Epithelial cell of prostate (primary cell): ENCODE data around the gene FOXJ1.
"Not testable (repeated sequence)": the region's sequence is repeated elsewhere in the genome, so short reads cannot be mapped to it uniquely, and the experiment has no call there.

Source experiments
- DNase-seq: peaks from one replicate; pipeline ENCODE4 v3.0.0-alpha.2; 2011; ENCODE audit warnings: low read depth, low spot score
- H3K27ac ChIP-seq: fragments of 450-650 bp; 2 replicates; pipeline ENCODE4 v1.5.1; 2017; ENCODE audit warnings: mild to moderate bottlenecking

FOXJ1 gene

DNA sequence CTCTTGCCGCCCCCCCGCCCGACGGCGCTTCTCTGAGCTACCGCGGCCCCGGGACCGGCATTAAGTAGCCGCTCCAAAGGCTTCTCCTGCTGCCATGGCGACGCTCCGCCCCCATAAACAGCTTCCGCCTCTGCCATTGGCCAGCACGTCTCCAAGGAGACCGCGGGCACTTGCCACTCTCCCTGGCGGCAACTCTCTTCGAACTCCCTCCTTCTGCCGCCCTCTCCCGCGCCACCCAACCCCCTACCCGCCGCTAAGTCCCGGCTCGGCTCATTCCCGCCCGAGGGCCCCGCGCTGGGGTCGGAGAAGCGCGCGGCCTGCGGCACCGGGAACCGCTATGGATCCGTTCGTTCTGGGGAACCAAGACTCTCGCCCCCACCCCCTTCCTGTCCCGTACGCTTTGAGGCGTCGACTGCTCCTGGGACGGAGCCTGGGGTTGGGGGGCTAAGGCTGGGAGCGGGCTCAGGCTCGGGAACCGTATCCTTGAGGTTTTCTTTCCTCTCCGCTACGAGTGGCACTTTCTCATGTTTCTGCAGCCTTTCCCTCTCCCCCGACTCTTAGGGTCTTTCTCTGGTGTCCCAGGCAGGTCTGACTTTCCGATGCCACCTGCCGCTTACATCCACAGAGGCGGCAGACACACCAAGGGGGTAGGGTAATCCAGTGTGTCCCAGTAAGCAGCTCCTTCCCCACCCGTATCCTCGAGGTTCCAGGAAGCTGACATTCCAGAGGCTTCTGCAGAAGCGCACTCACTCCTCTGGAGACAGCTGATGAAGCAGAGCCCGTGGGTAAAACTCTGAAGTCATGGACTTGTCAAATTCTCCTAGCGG, at the start of gene FOXJ1:
Gene FOXJ1, minus strand, starts transcription at position 34 of the 827 bp plus-strand sequence. CDS start 850 bp downstream, outside the sequence.
- no peak within 1 kb of the TSS for H3K27ac ChIP-seq
- no peak for DNase-seq

DNA sequence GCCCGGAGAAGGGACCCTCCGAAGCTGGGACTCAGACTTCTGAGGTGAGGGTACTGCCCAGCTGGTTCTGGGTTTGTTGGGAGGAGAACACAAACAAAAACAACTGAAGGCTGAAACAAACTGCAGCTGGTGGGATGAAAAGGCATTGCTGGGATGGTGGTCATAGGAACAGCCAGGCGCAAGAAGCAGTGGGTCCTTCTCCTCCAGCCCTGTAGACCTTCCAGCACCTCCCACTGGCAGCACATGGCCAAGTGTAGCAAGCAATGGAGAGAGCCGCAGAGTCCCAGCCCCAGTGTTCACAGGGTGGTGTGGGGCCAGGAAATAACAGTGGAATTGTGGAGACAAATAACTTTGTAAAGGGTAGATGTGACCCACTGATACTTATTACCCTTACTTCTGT, 48.7 kb upstream of the FOXJ1 start:
- no peak overlapping the region for H3K27ac ChIP-seq
- DNase-seq, result no peak

DNA sequence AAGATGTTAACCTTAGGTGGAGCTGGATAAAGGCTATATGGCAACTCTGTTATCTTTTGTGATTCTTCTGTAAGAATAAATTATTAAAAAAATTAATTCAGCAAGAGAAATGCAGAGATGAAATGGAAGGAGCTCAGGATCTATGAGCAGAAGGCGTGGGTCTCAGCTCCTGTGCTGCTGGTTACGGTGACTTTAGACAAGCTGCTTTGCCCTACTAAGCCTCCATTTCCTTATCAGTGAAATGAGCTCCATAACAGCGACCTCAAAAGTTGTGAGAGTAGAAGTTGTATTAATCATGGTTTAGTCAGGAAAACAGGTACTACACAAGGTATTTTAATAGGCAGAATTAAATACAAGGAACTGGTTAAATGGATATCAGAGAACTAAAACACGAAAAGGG, 48.2 kb upstream of the FOXJ1 start:
- no peak overlapping the region for H3K27ac ChIP-seq
- no peak for DNase-seq

GRCh38 chr17:76188213-76189016, 47.4 kb upstream of the FOXJ1 start:
- DNase-seq, result no peak
- H3K27ac ChIP-seq, result no peak overlapping the region

- not testable (repeated sequence) for H3K27ac ChIP-seq, DNase-seq
Observed at GRCh38 chr17:76186774-76187173, 45.7 kb upstream of the FOXJ1 start.

DNA sequence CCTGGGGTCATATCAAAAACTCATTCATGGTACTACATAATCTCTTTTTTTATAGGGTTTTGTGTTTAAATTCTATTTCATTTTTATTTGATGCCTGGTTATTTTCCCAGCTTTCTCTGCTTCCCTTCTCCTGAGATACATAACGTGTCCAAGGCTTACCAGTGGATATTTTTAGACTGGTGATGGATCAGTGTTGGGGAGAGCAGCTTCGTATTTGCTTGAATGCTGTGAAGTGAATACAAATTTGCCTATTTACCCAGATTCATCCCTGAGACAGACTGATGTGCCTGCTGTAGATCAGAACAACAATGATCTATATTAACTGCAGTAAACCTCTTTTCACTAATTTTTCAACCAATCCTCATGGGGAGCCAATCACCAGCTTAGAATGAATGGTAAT, 43.2 kb upstream of the FOXJ1 start:
- no peak overlapping the region for H3K27ac ChIP-seq
- no peak for DNase-seq

GRCh38 chr17:76182016-76182764, 41.1 kb upstream of the FOXJ1 start:
- peak; percentile 65 for DNase-seq
- no peak overlapping the region for H3K27ac ChIP-seq

DNA sequence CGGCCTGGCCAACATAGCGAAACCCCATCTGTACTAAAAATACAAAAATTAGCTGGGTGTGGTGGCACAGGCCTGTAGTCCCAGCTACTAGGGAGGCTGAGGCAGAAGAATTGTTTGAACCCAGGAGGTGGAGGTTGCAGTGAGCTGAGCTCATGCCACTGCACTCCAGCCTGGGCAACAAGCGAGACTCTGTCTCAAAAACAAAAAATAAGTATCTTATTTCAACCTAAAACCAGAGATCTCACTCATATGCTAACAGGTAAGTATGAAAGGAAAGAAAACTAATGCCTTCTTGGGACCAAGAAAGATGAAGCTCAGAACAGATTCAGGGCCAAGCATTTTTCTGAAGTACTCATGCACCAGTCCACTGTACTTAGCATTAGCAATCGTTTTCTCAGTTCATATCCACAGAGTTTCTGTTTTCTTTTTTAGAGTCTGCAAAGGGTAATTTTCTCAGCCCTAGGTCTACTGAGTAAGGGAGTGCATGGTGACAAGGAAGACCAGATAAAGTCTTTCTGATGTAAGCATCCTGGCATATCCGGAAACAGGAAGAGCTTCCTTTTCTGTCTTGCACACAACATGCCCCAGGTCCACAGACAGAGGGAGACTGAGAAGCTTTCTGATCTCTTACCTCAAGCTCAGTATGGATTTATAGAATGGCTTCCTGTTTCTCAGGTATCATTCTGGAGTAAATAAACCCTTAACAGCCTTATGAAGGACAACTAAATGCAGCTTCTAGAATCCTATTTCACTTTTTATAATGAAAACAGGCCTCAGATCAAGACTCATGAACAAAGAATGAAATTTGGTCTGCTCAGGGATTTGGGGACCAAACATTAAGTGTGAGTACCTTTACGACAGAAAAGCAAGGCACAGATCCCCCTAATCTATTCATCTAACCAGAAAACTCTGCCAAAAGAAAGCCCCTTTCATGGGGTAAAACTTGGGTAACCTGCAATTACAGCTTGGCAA, 38.7 kb upstream of the FOXJ1 start:
- H3K27ac ChIP-seq, result peak overlapping the region; percentile 25
- no peak for DNase-seq

DNA sequence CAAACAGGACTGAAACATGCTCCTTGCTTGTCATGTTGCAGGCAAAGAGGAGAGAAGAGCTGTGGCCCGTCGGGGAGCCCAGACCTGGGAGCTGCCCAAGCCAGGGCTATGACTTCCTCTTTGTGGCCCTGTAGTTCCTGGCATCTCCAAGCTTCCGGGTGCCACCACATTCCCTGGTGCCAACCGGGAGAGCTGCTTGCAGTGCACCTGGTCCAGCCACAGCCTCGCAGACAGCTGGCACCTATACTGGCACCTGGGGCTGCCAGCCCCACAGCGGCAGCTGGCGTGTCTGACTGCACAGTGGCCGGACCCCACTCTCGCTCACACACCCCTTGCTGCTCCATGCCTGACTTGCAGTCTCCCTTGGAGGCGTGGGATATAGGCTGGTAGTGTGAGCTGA, 37.1 kb upstream of the FOXJ1 start:
- no peak for DNase-seq
- no peak overlapping the region for H3K27ac ChIP-seq

GRCh38 chr17:76176701-76177574, 35.9 kb upstream of the FOXJ1 start:
- no peak overlapping the region for H3K27ac ChIP-seq
- no peak for DNase-seq

DNA sequence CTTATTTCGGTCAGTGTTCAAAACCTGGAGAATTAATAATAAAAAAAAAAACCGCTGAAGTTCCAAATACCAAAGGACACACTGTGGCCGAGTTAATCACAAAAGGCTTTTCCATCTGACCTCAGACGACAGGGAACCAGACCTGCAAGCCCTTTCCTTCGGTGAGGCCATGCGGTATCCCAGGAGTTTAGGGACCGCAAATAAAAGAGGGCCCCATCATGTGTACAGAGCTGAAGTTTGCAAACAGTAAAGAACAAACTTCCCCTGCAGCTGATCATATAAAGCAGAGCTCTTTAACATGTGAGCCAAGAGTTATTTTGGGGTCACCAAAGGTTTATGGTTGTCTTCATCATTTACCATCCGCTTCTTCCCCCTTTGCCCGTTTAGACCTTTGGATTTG, 33.0 kb upstream of the FOXJ1 start:
- H3K27ac ChIP-seq, result no peak overlapping the region
- DNase-seq, result no peak

DNA sequence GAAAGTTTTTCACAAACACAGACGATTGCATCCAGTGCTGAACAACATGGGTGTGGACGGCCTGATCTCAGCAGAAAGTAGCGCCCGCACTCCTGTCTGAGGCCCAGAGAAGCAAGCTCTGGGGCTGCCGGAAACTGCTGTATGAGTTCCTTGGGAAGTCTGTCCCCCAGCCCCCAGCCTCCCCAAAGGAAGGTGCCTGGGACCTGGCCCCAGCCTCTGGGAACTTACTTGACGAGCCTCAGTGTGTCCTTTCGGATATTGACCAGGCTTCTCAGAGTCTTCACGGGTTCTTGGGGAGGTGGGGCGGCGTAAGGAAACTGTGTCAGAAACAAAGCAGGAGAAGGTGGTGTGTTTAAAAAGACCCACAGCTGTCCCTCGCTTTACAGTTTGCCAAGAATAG, 32.4 kb upstream of the FOXJ1 start:
- no peak for DNase-seq
- H3K27ac ChIP-seq, result no peak overlapping the region

DNA sequence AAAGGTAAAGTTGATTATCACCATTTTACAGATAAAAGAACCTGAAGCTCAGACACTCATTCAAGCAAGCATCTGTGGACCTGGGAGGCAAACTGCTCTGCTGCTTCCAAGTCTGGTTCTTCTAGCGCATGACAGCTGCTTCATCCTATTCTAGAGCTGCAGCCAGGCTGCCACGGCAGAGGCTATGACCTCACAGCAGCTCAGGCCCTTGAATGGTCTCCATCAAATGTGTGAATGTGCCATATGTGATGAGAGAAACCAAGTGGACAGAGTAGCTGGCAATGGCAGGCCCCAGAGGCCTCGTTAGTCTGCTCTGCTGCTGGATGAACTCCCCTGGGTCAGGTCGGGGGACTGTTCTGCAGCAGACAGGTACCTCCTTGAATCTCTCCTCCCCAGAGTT, 30.7 kb upstream of the FOXJ1 start:
- H3K27ac ChIP-seq, result no peak overlapping the region
- no peak for DNase-seq

DNA sequence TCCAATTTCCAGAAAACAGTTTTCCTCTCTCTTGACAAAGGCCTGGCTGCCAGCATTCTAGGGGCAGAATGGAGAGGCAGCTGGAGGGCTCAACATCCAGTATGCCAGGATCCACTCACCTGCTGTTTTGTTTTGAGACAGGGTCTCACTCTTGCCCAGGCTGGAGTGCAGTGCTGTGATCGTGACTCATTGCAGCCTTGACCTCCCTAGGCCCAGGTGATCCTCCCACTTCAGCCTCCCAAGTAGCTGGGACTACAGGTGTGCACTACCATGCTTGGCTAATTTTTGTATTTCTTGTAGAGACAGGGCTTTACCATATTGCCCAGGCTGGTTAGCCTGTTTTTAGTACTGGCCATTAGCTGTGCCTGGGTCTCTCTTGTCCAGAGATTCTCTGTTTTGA, 29.1 kb upstream of the FOXJ1 start:
- H3K27ac ChIP-seq, result no peak overlapping the region
- DNase-seq, result no peak

- no peak for DNase-seq
- H3K27ac ChIP-seq, result no peak overlapping the region
Observed at GRCh38 chr17:76166906-76167305, 25.9 kb upstream of the FOXJ1 start.

DNA sequence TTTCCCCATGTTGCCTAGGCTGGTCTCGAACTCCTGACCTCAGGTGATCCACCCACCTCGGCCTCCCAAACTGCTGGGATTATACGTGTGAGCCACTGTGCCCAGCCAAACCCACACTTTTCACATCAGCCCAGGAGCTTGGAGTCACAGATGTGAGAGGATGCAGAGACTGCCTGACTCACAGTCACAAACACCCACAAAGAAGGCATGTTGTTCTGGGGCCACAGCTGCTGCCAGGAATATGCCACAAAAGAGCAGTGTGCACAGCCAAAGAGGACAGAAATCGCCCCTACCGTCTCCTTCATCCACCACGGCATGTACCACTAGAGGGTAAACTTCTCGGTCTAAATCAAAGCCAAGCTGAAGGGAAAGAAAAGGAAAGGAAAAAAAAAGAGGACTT, 25.1 kb upstream of the FOXJ1 start:
- no peak for DNase-seq
- no peak overlapping the region for H3K27ac ChIP-seq

DNA sequence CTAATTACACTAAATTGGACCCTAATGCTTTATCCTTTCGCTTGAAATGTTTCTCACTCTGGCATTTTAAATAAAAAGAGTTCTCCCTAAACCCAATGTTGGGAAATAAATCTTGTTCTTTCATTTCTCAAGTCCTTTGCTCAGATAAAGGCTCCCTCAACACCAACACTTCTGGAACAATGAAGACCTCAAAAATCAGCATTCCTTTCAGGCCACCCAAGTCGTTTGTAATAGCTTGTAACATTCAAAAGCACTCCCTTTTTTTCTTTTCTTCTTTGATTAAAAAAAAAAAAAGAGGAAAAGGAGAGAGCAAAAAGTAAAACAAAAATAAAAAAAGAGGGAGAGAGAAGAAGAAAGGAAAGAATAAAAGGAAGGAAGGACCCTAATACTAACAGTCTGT, 23.3 kb upstream of the FOXJ1 start:
- DNase-seq, result no peak

GRCh38 chr17:76163919-76164318, 22.9 kb upstream of the FOXJ1 start:
- no peak for DNase-seq
- no peak overlapping the region for H3K27ac ChIP-seq

More for the DNA sequence above, 23.3 kb upstream of the FOXJ1 start:
- H3K27ac ChIP-seq, result no peak overlapping the region
